Activated B cell treated with CpG ODN at 0.5 μM for 24 hours (primary cell): Measurements from ENCODE around the gene ZBTB7A. TPM values are rescaled to one million over a fixed set of nuclear protein-coding genes. Genes with fewer than 3 reads are reported as not detected.

Experiments
- ATAC-seq: fragments of 200-7000 bp; cut with Tn5 transposase; one replicate; pipeline ENCODE4 v1.10.0; 2021; ENCODE audit warnings: low read depth, mild to moderate bottlenecking, moderate library complexity
- CTCF ChIA-PET: fragments of 350-600 bp; sonication (Branson Sonifier 250); formaldehyde crosslinking; loops from one replicate; lab custom pipeline; 2021; ENCODE audit warnings: antibody characterized with exemption; lab: Charles Lee
- POLR2A ChIA-PET: fragments of 350-600 bp; sonication (Branson Sonifier 250); formaldehyde crosslinking; loops from one replicate; lab custom pipeline; 2021; ENCODE audit warnings: antibody characterized with exemption; lab: Charles Lee
- DNase-seq: peaks from one replicate; pipeline ENCODE4 v3.0.0; 2022
- H3K27ac Mint-ChIP-seq: one replicate; pipeline ENCODE4 v1.8.0; 2020; ENCODE audit warnings: mixed read lengths
- H3K27me3 Mint-ChIP-seq: one replicate; pipeline ENCODE4 v1.8.0; 2021; ENCODE audit warnings: mixed read lengths
- H3K36me3 Mint-ChIP-seq: one replicate; pipeline ENCODE4 v1.8.0; 2021; ENCODE audit warnings: low read depth, mixed read lengths
- H3K4me1 Mint-ChIP-seq: one replicate; pipeline ENCODE4 v1.8.0; 2021; ENCODE audit warnings: mixed read lengths
- H3K4me3 Mint-ChIP-seq: one replicate; pipeline ENCODE4 v1.8.0; 2020; ENCODE audit warnings: mild to moderate bottlenecking, mixed read lengths
- H3K9me3 Mint-ChIP-seq: one replicate; pipeline ENCODE4 v1.8.0; 2020; ENCODE audit warnings: mixed read lengths
- intact Hi-C: fragments of 100-400 bp; cut with micrococcal nuclease; formaldehyde crosslinking; loops from one replicate; pipeline ENCODE4 v1.15.1; 2024
- total RNA-seq: library from RNA; stranded (reverse); gene quantifications from 2 replicates; pipeline ENCODE4 v1.2.3, GENCODE V29; 2022
- TF ChIP-seq, protein P1 (sequence below): fragments of 200-600 bp; IDR thresholded peaks from one replicate; pipeline ENCODE4 v1.8.0; 2022; ENCODE audit warnings: antibody characterized with exemption, mild to moderate bottlenecking

ZBTB7A gene
- total RNA-seq, 1 donor from 2014 or later = 49.2 TPM

DNA sequence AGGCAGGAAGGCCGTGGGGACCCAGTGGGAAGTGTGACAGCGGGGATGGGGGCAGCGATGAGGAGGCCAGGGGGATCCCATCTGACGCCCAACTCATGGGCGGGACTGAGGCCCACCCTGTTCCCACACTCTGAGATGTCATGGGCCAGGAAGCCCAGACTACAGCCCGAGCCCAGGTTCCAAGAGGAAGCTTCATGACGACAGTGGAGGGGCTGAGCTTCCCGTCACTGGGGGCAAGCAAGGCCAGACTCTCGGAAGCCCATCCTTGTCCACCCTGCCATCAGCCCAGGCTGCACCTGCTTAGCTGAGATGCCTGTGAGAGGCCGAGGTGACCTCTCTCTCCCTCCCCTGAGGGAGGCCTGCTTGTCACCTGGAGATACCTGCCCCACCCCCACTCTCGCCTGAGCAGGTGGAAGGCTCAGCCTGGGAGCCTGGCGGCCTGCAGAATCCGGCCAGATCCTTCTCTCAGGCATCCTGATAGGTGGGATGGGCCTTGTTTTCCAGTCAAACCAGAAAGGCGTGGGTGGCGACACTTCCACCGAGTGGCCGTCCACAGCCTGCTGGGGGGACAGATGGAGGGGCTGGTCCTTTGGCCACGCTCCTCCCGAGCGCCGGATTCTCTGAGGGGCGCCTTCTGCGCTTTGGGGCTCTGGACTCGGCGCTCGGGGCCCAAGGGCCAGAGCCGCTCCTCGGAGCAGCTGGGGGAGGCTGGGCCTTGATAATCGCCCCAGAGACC is 4.8 kb downstream of the ZBTB7A start:
- TF ChIP-seq, protein P1, sequence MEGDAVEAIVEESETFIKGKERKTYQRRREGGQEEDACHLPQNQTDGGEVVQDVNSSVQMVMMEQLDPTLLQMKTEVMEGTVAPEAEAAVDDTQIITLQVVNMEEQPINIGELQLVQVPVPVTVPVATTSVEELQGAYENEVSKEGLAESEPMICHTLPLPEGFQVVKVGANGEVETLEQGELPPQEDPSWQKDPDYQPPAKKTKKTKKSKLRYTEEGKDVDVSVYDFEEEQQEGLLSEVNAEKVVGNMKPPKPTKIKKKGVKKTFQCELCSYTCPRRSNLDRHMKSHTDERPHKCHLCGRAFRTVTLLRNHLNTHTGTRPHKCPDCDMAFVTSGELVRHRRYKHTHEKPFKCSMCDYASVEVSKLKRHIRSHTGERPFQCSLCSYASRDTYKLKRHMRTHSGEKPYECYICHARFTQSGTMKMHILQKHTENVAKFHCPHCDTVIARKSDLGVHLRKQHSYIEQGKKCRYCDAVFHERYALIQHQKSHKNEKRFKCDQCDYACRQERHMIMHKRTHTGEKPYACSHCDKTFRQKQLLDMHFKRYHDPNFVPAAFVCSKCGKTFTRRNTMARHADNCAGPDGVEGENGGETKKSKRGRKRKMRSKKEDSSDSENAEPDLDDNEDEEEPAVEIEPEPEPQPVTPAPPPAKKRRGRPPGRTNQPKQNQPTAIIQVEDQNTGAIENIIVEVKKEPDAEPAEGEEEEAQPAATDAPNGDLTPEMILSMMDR = no peak
- POLR2A ChIA-PET = interaction anchor here (0.6 to 4.5 kb wide), 3 partner anchors 21 to 74 kb away, joined by 3 to 21 read pairs (median 4); no protein-coding TSS in a partner anchor
- Mint-ChIP-seq H3K4me1 (peaks cover 51% of the 10 kb centered on the region), H3K27me3 (no peaks in the 10 kb centered on the region), H3K4me3 (peak overlapping the region; percentile 48), H3K36me3 (peaks cover 9% of the 10 kb centered on the region), H3K9me3 (no peaks in the 10 kb centered on the region), H3K27ac (no peak overlapping the region)
- CTCF ChIA-PET = no interaction called here
- intact Hi-C loops = loop anchor here (10.0 kb wide), 1 partner anchor 507 kb away; the partner anchor contains the start of gene MFSD12
- ATAC-seq (no peak), DNase-seq (no peak)

DNA sequence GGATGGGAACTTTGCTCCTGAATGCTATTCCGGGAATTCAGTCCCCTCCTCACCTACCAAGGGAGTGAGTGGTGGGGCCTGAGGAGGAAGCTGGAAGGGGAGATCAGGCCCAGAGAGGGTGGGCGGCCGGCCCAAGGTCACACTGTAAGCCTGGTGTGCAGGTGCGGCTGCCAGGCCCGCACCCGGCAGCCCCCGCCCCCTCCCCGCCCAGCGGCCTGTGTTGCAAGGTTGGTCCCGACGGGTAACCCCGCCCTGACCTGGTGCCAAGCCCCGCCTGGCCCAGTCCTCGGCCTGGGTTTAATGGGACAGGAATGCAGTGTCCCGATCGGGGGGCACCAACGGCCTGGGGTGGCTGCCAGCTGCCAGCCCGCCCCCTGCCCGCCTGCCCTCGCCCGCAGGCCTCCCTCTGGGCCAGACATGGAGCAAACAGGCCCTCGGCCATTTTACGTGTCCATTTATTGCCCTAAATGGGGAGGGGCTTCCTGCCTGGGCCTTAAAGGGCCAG is 5.5 kb downstream of the ZBTB7A start:
- Mint-ChIP-seq H3K27me3 (no peaks in the 10 kb centered on the region), H3K36me3 (peaks cover 13% of the 10 kb centered on the region), H3K27ac (no peak overlapping the region), H3K4me3 (no peak overlapping the region), H3K9me3 (no peaks in the 10 kb centered on the region), H3K4me1 (peaks cover 51% of the 10 kb centered on the region)
- POLR2A ChIA-PET = interaction anchor here (0.6 to 4.5 kb wide), 2 partner anchors 21 to 48 kb away, joined by 3 to 21 read pairs; no protein-coding TSS in a partner anchor
- ATAC-seq (no peak), DNase-seq (no peak)
- intact Hi-C loops = loop anchor here (10.0 kb wide), 1 partner anchor 506 kb away; the partner anchor contains the start of gene MFSD12
- CTCF ChIA-PET = no interaction called here
- TF ChIP-seq, protein P1 = no peak

DNA sequence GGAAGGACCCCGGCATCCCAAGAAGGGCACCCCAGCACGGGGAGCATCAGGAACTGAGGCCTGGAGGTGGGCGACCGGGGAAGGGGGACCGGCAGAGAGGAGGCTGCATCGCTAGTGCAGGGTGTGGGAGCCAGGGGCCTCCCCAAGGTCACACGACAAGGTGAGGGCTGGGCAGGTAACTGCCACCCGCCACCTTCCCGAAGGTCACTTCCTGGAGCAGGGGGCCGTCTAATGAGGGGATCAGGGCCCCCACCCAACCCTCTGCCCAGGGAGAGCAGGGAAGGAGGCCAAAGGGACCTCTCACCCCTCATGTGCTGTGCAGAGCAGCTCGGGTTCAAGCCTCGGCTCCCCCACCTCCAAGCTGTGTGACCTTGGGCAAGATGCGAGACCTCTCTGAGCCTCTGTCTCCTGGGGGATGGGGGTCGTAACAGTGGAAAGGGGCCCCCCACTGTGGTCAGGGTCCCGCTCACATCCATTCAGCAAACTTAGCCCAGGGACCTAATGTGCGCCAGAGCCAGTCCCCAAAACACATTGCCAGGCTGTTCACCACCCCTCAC is 6.0 kb downstream of the ZBTB7A start:
- Mint-ChIP-seq H3K4me3 (peak overlapping the region; percentile 48), H3K4me1 (peaks cover 55% of the 10 kb centered on the region), H3K36me3 (peaks cover 18% of the 10 kb centered on the region), H3K27me3 (no peaks in the 10 kb centered on the region), H3K9me3 (no peaks in the 10 kb centered on the region), H3K27ac (peak overlapping the region; percentile 78)
- no peak for ATAC-seq
- intact Hi-C loops = loop anchor here (10.0 kb wide), 1 partner anchor 506 kb away; the partner anchor contains the start of gene MFSD12
- DNase-seq = no peak
- ChIA-PET POLR2A (interaction anchor here (0.6 to 4.5 kb wide), 3 partner anchors 22 to 71 kb away, joined by 3 to 21 read pairs (median 5); no protein-coding TSS in a partner anchor), CTCF (no interaction called here)
- TF ChIP-seq, protein P1 = no peak

DNA sequence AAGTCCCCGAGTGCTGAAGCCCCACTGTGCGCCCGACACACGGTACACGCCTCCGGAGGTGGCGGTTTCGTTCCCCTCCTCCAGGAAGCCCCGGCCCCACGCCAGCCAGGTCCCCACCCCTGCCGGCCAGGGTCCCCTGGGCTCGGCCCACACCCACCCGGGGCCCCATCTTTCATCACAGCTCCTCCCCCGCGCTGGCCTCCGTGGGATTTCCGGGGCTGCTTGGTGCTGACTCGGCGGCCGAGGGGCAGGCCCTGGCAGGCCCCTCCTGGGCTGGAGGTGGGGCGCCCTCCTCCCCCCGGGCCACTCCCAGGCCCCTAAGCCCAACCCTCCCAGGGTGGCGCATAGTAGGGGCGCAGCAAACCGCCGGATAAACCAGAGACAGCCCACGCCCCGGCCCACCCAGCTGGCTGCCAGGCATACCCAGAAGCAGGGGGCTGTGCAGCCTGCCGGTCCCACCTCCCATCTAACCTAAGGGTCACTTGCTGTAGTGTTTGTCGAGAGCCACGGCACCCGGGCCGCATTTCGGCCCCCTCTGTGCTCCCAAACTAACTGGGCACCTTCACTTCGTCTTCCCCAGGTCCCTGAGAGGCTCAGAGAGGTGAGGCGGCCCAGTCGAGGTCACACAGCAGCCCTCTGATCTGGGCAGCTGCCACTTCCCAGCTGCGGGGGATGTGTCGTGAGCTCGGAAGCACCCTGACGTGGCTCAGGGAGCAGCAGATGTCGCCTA is 6.6 kb downstream of the ZBTB7A start:
- no peaks in the 10 kb centered on the region for H3K27me3 Mint-ChIP-seq
- intact Hi-C loops = loop anchor here (10.0 kb wide), 1 partner anchor 505 kb away; the partner anchor contains the start of gene MFSD12
- POLR2A ChIA-PET = interaction anchor here (0.5 to 1.0 kb wide), 6 partner anchors 9 to 1128 kb away, joined by 3 to 6 read pairs (median 4); partner anchors contain the start of gene EEF2

More for the DNA sequence above, 6.6 kb downstream of the ZBTB7A start:
- Mint-ChIP-seq H3K4me3 (peak overlapping the region; percentile 48), H3K9me3 (no peaks in the 10 kb centered on the region), H3K4me1 (peaks cover 56% of the 10 kb centered on the region), H3K27ac (peak overlapping the region; percentile 78), H3K36me3 (peaks cover 23% of the 10 kb centered on the region)
- DNase-seq = no peak
- TF ChIP-seq, protein P1 = no peak
- CTCF ChIA-PET = no interaction called here
- ATAC-seq = peak; percentile 64
